Measurements from ENCODE around the gene MATK. TPM values are rescaled to one million over a fixed set of nuclear protein-coding genes. Genes with fewer than 3 reads are reported as not detected.

The MATK gene
- total RNA-seq, 4 donors from 2014 or later = 0.74 to 29.3 (median 3.3) TPM

GRCh38 chr19:3807131-3807480 lies 20.9 kb upstream of the MATK start:
- DNase-seq (ENCODE audit: low spot score) = no peak
- no peak for TF ChIP-seq CTCF (IDR thresholded peaks at IDR 0.05)
- ATAC-seq (ENCODE audit: low FRiP score) = no peak

DNA sequence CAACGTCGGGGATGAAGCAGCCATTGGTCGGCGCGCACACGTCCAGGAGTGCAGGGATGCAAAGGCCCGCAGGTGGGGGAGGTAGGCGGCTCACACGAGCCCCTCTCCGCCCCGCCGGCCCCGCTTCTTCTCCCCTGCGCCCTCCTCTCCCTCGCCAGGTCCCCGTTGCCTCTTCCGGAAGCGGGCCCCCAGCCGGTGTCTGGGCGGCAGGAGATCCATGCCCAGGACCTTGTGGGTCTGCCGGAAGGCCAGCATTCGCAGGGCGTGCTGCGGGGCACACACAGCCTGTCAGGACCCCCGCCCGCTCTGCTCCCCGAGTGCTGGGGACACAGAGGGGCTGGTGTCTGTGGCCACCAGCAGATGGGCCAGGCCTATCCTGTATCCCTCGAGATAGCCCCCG lies 19.7 kb upstream of the MATK start:
- ATAC-seq (ENCODE audit: low FRiP score) (no peak), DNase-seq (ENCODE audit: low spot score) (no peak)
- no peak for TF ChIP-seq CTCF (IDR thresholded peaks at IDR 0.05)

DNA sequence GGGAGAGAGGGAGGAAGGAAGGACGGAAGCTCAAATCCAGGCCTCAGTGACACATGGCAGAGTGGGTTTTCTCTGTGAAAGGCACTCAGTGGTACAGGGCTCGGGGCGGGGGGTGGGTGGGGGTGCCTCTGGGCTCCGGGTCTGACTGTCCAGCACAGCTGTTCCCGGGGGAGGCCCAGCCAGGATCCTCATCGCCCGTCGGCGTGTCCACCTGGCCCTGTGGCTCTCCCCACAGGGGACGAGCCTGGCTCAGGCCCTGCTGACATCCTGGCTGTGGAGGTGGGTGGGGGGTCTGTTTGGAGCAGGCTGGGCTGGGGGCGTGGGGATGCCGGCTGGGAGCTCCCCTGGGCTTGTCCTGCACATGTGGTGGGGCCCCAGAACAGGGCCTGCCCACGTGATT lies 18.2 kb upstream of the MATK start:
- DNase-seq (ENCODE audit: low spot score) (no peak), ATAC-seq (ENCODE audit: low FRiP score) (no peak)
- TF ChIP-seq CTCF (IDR thresholded peaks at IDR 0.05) = no peak

GRCh38 chr19:3803986-3804385 lies 17.8 kb upstream of the MATK start:
- no peak for DNase-seq (ENCODE audit: low spot score)
- ATAC-seq (ENCODE audit: low FRiP score) = no peak
- TF ChIP-seq CTCF (IDR thresholded peaks at IDR 0.05) = no peak

- ATAC-seq (ENCODE audit: low FRiP score) = no peak
- TF ChIP-seq CTCF (IDR thresholded peaks at IDR 0.05) = no peak
- DNase-seq (ENCODE audit: low spot score) = no peak
Observed at GRCh38 chr19:3803114-3803888, 17.1 kb upstream of the MATK start.

DNA sequence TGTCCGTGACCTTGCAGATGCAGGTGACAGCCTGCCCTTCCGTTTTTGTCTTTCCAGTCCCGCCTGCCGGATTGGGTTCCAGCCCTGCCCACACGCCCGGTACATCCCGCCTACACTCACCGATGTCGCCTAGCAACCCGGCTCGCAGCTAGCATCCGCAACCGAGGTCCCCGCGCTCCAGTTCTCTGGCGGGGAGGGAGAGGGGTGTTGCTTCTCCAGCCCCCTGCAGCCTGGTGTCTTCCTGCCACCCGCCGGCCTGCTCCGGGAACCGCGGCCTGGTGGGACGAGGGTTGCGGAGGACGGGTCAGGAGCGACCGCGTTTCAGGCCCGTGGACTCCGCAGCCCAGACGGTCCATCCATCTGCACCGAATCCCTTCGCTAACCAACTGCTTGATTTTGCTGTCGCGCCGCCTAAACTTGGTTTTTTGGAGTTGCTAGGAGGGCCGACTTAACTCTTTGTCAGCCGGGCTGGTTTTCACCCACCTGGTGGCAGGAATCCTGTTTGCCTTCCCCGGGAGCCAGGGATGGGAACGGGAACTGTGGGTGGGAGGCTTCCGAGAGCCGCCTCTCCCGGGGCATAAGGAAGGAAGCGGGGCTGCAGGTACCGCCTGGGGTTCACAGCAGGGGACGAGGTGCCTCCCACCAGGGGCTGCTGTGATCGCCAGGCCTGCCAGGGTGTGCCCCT lies 15.4 kb upstream of the MATK start:
- ATAC-seq (ENCODE audit: low FRiP score) (no peak), DNase-seq (ENCODE audit: low spot score) (no peak)
- TF ChIP-seq CTCF (IDR thresholded peaks at IDR 0.05) = no peak

GRCh38 chr19:3800996-3801395 lies 14.8 kb upstream of the MATK start:
- ATAC-seq (ENCODE audit: low FRiP score) = no peak
- no peak for TF ChIP-seq CTCF (IDR thresholded peaks at IDR 0.05)
- no peak for DNase-seq (ENCODE audit: low spot score)

All from omental fat pad (tissue), 4 donors.